Measurements from ENCODE around the gene CGB5.
"Not testable (repeated sequence)": the region's sequence is repeated elsewhere in the genome, so short reads cannot be mapped to it uniquely, and the experiment has no call there.

- TF ChIP-seq POLR2A (IDR thresholded peaks at IDR 0.05): not testable (repeated sequence)
- TF ChIP-seq, protein P1, sequence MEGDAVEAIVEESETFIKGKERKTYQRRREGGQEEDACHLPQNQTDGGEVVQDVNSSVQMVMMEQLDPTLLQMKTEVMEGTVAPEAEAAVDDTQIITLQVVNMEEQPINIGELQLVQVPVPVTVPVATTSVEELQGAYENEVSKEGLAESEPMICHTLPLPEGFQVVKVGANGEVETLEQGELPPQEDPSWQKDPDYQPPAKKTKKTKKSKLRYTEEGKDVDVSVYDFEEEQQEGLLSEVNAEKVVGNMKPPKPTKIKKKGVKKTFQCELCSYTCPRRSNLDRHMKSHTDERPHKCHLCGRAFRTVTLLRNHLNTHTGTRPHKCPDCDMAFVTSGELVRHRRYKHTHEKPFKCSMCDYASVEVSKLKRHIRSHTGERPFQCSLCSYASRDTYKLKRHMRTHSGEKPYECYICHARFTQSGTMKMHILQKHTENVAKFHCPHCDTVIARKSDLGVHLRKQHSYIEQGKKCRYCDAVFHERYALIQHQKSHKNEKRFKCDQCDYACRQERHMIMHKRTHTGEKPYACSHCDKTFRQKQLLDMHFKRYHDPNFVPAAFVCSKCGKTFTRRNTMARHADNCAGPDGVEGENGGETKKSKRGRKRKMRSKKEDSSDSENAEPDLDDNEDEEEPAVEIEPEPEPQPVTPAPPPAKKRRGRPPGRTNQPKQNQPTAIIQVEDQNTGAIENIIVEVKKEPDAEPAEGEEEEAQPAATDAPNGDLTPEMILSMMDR (IDR thresholded peaks at IDR 0.05): not testable (repeated sequence)
Observed at GRCh38 chr19:49050376-49051033, 6.9 kb downstream of the CGB5 start.

Data from Peyer's patch (tissue), 4 donors.